ENCODE data around the gene NKX6-2.

The NKX6-2 gene

DNA sequence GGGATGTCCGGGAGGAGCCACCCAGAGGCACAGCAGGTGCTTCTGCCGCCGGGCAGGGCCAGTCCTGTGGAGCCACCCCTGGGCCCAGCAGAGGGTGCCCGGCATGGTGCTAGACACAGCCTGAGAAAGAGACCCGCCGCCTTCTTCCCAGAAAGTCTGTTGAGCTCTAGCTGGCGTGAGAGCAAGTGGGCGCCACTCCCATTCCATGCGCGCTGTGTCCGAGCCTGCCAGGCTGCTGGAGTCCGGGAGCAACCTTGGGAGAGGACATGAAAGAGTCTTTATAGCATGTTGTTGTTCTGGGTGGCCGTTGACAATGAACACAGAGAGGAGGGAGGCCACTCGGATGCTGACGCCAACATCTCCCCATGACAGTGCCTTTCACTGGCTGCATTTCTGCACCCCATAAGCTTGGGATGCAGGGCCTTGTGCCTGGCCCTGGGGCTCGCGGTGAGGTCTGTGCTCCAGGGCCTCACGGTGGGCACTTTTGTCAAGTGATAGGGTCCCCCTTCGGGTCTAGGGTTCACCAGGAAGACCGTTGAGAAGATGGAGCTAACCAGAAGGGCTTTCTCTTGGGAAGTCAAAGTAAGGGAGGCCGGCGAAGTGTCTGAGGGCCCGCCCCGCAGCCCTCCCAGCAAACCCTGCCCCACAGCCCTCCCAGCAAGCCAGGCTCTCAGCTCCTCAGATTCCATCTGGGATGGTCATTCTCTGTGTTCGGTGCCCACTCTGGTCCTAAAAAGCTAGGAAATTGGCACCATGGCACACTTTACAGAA lies 47.3 kb downstream of the NKX6-2 start:
- no peak for DNase-seq (ENCODE audit: low spot score)

DNA sequence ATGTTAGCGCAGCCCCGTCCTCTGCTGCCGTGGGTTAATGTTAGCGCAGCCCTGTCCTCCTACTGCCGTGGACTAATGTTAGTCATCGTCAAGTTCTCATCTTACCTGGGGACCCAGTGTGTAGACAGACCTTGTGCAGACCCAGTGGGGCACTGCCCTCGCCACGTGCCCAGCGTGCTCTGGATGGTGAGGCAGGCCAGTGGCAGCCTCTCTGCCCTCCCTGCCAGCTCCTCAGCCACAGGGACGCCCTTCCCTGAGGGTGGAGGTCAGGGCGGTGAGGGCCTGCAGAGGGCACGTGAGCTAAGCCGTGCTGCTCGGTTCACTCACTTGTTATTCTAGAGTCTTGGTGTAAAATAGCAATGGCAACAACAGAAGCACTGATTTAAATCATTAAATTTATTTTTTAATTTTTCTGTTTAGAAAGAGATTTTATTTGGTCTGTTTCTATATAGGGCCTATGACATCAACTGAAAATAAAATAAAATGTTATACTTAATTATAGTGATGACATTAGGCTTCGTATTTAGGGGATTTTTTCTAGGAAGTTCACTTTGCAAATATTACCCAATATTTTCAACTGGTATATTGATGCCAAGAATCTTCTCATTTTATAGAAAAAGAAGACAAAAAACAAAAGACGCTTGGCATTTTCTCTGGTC lies 48.4 kb downstream of the NKX6-2 start:
- DNase-seq (ENCODE audit: low spot score) = no peak

DNA sequence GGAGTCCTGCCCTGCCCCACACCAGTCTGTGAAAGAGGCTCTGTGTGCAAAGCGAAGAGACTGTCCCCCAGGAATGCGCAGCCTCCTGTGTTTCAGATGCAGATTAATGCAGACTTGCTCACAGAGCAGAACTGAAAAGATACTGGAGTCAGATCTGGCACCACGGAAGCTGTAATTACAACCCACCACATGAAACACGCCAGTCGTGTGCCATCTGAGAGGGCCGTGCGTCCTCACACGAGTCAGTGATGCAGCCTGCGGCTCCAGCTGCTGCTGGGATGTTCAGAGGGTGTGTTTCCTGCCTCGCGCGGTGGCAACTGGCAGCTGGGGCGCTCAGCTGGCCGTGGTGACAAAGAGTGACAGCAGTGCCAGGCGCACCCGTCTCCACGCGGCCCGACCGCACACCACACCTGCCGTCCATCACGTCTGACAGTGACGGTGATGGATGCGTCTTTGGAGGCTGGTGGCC lies 50.0 kb downstream of the NKX6-2 start:
- DNase-seq (ENCODE audit: low spot score) = no peak

- peak; percentile 44 for DNase-seq (ENCODE audit: low spot score)
Observed at GRCh38 chr10:132735341-132735775, 50.6 kb downstream of the NKX6-2 start.

GRCh38 chr10:132733926-132734325 lies 52.0 kb downstream of the NKX6-2 start:
- DNase-seq (ENCODE audit: low spot score) = no peak

Measured in SK-N-DZ (cell line).